PC-3 (cell line): Measurements from ENCODE around the gene SLC48A1.

Experiments used
- EZH2 ChIP-seq: fragments of 300-600 bp; sonication (generic); IDR thresholded peaks from one replicate; pipeline ENCODE4 v1.6.1; 2017; ENCODE audit warnings: antibody characterized with exemption, mild to moderate bottlenecking, low read length; ENCODE audit not compliant: unreplicated experiment
- EZH2phosphoT487 ChIP-seq: fragments of 300-600 bp; sonication (generic); IDR thresholded peaks from 2 replicates; pipeline ENCODE4 v1.6.1; 2018; ENCODE audit warnings: mild to moderate bottlenecking, antibody characterized with exemption, low read length, borderline replicate concordance
- TF ChIP-seq, protein P1 (sequence below): fragments of 300-600 bp; sonication (generic); conservative IDR thresholded peaks from 2 replicates; pipeline ENCODE4 v1.5.1; 2017; ENCODE audit warnings: antibody characterized with exemption, low read depth, mild to moderate bottlenecking, low read length

DNA sequence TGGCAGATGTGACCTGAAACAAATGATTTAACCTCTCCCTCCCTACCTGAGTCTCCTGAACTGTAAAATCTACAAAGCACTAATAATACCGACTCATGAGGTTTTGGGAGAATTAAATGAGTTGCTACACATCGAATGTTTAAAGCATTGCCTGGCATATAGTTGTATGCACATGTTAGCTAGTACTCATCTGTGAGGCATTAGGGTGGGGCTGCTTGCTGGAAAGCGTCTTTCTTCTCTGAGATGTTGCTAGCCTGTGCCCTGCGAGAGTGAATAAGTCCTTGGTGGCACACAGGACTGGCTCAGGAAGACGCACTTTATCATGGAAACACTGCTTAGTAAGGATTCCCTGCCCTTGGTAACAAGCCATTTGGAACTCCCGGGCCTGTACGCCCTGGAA lies 20.5 kb upstream of the SLC48A1 start:
- TF ChIP-seq, protein P1, sequence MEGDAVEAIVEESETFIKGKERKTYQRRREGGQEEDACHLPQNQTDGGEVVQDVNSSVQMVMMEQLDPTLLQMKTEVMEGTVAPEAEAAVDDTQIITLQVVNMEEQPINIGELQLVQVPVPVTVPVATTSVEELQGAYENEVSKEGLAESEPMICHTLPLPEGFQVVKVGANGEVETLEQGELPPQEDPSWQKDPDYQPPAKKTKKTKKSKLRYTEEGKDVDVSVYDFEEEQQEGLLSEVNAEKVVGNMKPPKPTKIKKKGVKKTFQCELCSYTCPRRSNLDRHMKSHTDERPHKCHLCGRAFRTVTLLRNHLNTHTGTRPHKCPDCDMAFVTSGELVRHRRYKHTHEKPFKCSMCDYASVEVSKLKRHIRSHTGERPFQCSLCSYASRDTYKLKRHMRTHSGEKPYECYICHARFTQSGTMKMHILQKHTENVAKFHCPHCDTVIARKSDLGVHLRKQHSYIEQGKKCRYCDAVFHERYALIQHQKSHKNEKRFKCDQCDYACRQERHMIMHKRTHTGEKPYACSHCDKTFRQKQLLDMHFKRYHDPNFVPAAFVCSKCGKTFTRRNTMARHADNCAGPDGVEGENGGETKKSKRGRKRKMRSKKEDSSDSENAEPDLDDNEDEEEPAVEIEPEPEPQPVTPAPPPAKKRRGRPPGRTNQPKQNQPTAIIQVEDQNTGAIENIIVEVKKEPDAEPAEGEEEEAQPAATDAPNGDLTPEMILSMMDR: no peak
- TF ChIP-seq EZH2 (no peak), EZH2phosphoT487 (no peak)
